ENCODE results near the gene PLEK.

- TF ChIP-seq POLR2A (IDR thresholded peaks at IDR 0.05) = no peak
- no peak for TF ChIP-seq CTCF (IDR thresholded peaks at IDR 0.05)
These were observed 52.8 kb downstream of the PLEK start for GRCh38 chr2:68417926-68418325.
